ENCODE results near the gene OCIAD2.
"Not testable (repeated sequence)": the region's sequence is repeated elsewhere in the genome, so short reads cannot be mapped to it uniquely, and the experiment has no call there.

The OCIAD2 gene

GRCh38 chr4:48851651-48852050 lies 54.9 kb downstream of the OCIAD2 start:
- DNase-seq = no peak

GRCh38 chr4:48848799-48849198 lies 57.8 kb downstream of the OCIAD2 start:
- not testable (repeated sequence) for DNase-seq

- no peak for DNase-seq
Observed at GRCh38 chr4:48844843-48845242, 61.7 kb downstream of the OCIAD2 start.

- DNase-seq = no peak
Observed at GRCh38 chr4:48841045-48841827, 65.3 kb downstream of the OCIAD2 start.

GRCh38 chr4:48836658-48837057 lies 69.9 kb downstream of the OCIAD2 start:
- DNase-seq = no peak

Measured in stimulated activated naive CD4-positive, alpha-beta T cell treated with Interleukin-2 at 50 U/mL for 16 hours (primary cell).